Left renal cortex interstitium (tissue), 4 donors: Measurements from ENCODE around the gene FBRSL1. TPM values are rescaled to one million over a fixed set of nuclear protein-coding genes. Genes with fewer than 3 reads are reported as not detected.

Experiments used
- DNase-seq, 4 donors: peaks; one replicate each; pipeline ENCODE4 v3.0.0-alpha.2; 2013; ENCODE audit warnings: low read depth in 4 of 4, low spot score in 2 of 4, missing footprints in 1 of 4
- polyA plus RNA-seq, 4 donors: library from polyadenylated mRNA; unstranded; fragments of 120-200 nt; gene quantifications; one replicate each; pipeline ENCODE4 v1.2.1, GENCODE V29; 2013; ENCODE audit not compliant: insufficient read length in 4 of 4

FBRSL1 gene
- polyA plus RNA-seq, 4 donors: 37.5 to 104 (median 79.8) TPM

DNA sequence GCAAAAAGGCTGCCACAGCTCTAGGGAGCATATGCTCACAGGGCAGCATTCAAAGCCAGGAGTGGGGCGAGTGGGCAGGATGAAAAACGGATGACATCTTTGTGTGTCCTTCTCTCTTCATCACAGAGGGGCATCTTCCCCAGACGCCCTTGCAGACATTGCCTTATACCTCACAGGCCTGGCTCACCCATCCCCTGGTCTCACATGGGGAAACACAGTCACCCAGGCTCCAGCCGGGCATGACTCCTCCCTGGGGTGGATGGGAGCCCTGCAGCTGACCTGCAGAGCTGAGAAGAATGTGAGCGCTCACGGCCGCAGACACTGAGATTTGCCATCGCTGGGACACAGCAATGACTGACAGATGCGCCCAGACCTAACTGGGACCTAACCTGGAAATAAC is 7.2 kb upstream of the FBRSL1 start:
- no peak for DNase-seq

- DNase-seq: no peak
These were observed 6.7 kb upstream of the FBRSL1 start for GRCh38 chr12:132483208-132483607.

DNA sequence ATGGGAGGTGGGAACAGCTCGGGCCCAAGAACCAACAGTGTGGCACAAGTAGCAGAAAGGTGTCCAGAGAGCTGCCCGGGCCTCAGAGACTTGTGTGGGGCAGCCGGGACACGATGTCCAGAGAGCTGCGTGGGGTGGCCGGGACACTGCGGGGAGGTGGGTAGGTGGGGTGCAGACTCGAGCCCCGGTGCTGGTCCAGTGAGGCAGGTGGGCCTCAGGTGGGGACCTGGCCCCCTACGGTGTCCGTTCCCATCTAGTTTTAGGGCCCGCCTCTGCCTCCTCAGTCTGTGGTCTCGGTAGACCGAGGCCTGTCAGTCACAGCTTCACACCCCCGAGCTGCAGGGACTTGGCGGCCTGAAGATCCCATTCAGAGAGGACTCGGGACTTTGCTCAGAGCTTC is 6.3 kb upstream of the FBRSL1 start:
- DNase-seq: no peak

DNA sequence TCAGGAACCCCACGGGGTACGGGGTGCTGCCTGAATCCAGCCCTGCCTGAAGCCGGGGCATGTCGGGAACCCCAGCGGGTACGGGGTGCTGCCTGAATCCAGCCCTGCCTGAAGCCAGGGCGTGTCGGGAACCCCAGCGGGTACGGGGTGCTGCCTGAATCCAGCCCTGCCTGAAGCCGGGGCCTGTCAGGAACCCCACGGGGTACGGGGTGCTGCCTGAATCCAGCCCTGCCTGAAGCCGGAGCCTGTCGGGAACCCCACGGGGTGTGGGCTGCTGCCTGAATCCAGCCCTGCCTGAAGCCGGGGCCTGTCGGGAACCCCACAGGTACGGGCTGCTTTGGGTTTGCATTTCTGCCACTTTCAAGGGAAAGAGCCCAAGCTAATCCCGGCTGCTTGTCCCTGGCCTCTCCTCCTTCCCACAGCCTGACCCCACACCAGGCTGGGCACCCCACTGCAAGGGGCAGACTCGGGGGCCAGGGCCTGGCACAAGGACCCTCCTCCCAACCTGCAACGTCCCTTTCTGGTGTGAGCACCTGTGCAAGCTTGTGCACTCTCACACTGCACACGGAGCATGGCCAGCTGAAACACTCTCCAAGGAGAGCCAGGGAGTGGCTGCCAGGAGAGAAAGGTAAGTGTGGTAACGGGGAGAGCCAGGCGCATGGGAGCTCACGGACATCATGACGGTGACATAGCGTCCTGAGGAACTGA is 5.6 kb upstream of the FBRSL1 start:
- DNase-seq: no peak

DNA sequence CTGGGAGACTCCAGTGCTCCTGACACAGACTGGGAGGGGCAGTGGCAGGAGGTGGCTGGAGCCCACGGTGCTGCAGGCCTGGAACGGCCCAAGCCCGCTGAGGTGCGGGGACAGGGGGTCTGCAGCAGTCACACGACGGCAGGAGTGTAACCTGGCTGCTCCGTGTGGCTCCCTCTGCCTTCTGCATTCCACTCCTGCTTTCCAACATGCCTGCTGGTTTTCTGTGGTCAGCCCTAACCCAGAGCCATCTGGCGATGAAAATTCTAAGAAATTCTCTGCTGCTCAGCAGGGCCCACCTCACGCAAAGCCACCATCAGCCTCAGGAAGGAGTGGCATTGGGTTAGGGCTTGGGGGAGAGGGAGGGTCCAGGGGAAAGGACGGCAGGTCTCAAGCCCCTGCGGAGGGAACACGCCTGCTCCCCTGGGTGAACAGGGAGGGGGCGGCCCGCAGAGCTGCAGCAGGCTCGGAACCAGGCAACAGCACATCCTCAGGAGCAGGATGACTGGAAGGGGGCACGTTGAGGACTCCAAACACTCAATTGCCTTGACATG is 5.0 kb upstream of the FBRSL1 start:
- no peak for DNase-seq

- no peak for DNase-seq
These were observed 4.3 kb upstream of the FBRSL1 start for GRCh38 chr12:132485619-132486018.

GRCh38 chr12:132486168-132486567 is 3.8 kb upstream of the FBRSL1 start:
- DNase-seq: no peak

- DNase-seq: no peak
These were observed 3.4 kb upstream of the FBRSL1 start for GRCh38 chr12:132486576-132486975.

DNA sequence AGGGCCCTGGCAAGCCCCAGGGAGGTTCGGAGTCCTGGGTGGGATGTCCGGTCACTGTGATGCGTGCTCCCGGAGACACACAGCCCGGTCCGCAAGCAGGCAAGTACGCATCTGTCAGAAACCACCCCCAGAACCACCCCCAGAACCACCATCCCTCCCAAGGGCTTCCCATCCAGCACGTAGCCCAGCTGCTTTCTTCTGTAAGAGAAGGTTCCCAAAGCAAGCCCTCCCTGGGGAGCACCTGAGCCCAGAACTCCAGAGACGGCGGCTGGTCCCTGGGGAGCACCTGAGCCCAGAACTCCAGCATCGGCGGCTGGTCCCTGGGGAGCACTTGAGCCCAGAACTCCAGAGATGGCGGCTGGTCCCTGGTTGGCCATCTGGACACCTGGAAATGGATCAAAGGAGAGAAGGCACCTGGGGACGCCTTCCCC is 2.6 kb upstream of the FBRSL1 start:
- no peak for DNase-seq

GRCh38 chr12:132488127-132489077 is 1.5 kb upstream of the FBRSL1 start:
- no peak for DNase-seq

DNA sequence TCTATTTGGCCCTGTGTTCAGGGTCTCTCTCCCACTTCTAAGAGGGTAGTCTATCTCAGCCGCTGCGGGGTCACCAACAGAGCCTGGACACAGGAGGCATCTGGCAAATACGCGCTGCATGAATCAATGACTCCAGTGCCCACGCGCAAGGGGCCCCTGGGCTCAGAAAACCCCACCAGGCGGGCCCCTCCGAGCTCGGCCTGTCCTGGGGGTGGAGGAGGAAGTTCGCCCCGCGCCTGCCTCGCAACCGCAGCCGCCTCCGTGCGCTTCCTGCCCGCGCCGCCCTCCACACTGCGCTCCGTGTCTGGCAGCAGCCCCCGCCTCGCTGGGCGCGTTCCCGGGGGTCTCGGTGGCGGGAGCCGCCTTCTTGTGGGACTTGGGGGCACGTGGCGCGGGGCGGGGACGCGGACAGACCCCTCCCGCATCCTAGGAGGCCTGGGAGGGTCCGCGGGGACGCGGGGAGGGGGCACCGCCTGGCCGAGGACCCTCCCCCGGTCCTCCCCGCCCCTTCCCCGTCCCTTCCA is 811 bp upstream of the FBRSL1 start:
- no peak for DNase-seq

DNA sequence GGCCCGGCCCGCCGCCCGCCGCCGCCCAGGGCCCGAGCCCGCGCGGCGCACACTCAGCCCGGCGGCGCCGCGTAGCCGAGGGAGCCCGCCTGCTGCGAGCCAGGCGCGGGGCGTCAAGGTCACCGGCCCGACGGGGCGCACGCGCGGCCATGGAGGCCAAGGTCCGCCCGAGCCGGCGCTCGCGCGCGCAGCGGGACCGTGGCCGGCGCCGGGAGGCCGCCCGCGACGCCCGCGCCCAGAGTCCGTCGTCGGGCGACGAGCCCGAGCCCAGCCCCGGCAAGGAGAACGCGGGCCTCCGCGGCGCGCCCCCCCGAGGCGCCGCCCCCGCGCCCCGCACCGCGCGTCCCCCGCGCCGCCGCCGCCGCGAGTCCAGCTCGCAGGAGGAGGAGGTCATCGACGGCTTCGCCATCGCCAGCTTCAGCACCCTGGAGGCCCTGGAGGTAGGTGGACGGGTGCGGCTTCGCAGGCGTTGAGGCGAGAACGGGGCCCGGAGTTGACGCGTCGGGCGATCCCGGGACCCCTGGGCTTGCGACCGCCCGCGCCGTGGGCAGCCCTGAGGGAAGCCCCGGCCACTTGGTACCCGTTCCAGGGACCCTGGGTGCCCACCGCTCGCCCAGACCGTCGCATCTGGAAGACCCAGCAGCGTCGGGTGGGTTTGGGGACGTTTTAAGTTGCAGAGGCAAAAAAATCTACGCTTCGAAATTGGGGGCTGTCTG is 629 bp downstream of the FBRSL1 start:
- DNase-seq: no peak

DNA sequence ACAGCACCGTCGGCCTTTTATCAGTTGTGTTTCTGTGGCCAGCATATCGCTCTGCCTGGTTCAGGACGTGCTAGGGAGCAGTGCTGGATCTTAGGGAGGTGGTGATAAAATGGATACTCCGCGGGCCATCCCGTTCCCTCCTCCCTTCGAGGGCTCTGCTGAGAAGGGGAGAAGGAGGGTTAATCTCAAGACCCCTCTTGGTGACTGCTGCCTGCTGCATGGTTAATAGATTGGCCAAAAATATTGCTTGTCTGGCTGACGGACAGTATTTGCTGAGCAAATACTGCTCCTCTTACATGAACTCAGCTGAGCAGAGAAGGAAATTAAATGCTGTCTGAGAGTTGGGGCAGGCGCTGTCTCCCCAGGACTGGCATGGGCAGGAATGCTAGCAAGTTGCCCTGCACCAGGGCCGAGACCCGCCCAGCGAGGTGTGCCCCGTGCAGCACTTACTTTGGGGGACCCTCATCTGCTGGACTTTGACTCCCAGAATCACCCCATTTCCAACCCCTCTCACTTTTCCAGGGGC is 1.2 kb downstream of the FBRSL1 start:
- no peak for DNase-seq

DNA sequence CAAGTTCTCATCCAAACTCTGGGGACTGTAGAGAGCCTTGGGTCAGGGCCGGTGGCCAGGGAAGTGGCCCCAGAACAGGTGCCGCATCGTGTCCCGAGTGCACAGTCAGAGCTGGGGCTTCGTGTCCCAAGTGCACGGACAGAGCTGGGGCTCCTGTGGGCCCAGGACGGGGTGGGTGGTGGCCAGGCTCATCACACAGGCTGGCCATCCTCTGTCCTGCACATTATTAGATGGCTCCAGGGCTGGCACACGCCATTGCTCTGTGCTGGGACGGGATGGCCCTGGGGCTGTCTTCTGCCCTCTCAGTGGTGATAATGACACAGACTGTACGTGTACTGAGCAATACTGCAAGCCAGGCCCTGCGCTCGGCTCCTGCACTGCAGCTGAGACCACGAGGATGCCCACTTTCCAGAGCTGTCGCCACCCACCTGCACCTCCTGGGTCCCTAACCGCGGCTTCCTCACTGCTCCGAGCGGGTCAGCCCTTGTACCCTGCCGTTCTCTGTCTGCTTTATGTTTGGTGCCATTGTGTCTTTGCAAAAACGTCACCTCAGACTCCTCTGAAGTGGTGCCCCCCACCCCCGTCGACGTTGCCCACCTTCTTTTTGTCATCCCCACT is 1.9 kb downstream of the FBRSL1 start:
- no peak for DNase-seq

DNA sequence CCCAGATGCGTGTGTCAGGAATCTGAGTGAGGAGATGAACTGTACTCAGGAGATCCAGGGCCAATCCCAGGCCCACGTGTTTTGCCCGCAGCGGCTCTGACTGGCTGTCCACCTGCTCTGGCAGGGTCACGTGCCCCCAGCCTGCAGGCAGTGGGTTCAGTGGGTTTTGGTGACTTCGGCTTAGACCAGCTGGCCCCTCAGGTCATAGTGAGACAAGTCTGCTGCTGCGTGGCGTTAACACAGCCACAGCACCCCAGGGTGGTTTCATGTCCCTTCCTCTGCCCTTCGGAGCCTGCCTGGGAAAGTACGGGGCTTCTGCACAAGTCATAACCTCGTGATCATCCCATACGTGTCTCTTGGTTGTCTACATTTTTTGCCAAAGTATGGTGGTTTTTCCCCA is 2.6 kb downstream of the FBRSL1 start:
- DNase-seq: no peak

DNA sequence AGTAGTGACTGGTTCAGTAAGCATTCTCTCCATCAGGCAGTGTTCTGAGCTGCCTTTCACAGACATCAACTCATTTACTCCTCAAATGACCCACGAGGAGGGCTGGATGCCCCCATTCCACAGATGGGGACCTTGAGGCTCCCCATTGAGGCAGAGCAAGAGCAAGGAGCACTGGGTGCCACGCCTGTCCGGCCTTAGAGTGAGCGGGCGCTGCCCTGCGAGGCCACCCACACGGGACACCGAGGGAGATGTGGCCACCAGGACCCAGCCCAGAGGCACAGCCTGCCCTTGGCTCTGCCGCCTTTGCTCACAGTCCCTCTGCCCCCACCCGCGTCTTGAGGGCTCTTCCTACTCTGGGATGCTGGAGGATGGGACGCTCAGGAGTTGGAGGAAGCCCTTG is 3.0 kb downstream of the FBRSL1 start:
- DNase-seq: no peak

- DNase-seq: no peak
These were observed 3.7 kb downstream of the FBRSL1 start for GRCh38 chr12:132493482-132494178.

DNA sequence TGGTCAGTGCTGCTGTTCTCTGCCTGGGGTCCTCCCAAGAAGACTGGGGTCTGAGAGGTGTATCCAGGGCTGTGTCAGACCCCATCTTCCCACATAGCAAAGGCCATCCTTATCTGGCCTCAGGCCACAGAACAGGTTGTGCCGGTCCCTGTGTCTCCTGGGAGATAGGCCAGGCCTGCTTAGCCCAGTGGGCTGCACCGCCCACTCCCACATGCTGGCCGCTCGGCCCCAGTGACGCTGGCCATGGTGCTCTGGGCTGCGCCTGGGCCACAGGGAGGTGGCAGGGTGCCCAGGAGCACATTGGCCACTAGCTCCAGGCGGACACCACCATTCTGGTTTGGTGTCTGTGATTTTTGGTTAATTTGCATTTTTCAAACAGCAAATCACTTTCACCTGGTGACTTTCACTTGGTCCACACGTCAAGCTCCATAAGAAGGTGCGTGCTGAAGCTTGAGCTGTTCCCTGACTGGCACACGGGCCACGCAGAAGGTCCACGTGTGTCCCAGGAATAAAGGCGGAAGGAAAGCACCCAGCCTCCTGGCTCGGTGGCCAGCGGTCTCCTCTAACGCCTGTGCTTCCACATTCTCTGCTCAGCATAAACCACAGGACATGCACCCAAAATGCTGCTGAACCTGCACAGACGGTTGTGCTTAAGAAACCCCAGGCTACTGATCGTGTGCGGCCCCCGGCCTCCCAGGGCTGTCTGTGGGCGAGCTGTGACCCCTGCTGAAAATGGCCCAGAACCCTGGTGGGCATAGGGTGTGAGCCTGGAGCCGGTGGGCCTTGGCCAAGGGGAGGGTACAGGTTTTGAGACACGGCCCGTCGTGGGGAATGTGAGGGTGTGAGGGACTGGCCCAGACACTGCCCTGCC is 4.6 kb downstream of the FBRSL1 start:
- no peak for DNase-seq
